Pulmonary artery endothelial cell (primary cell): ENCODE results near the gene CD160. TPM values are rescaled to one million over a fixed set of nuclear protein-coding genes. Genes with fewer than 3 reads are reported as not detected.
"Not testable (repeated sequence)": the region's sequence is repeated elsewhere in the genome, so short reads cannot be mapped to it uniquely, and the experiment has no call there.

Source experiments
- DNase-seq: peaks from one replicate; pipeline ENCODE4 v3.0.0-alpha.2; 2011; ENCODE audit warnings: low read depth, low spot score
- total RNA-seq: library from RNA; depleted of rRNA; stranded (reverse); fragments of >200 nt; gene quantifications from 2 replicates; pipeline ENCODE4 v1.2.3, GENCODE V29; 2014

The CD160 gene
- total RNA-seq, 1 donor from 2014 or later: not detected

DNA sequence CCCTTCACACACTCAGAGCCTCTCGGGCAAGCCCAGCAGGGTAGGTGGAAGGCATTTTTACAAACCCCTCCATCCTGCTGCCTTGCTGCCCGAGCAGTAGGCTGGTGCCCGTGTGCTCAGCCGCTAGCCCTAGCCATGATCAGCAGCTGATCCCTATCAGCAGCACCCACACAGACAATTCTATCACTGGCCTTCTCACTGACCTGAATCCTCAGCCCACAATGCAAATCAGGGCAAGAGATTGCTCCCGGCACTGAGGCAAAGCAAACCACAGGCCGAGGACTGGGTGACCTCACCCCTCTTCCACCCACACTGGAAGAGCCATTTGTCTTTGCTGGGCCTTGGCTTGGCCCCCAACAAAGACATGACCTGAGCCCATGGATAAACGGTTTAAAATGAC is 11.2 kb upstream of the CD160 start:
- no peak for DNase-seq

DNA sequence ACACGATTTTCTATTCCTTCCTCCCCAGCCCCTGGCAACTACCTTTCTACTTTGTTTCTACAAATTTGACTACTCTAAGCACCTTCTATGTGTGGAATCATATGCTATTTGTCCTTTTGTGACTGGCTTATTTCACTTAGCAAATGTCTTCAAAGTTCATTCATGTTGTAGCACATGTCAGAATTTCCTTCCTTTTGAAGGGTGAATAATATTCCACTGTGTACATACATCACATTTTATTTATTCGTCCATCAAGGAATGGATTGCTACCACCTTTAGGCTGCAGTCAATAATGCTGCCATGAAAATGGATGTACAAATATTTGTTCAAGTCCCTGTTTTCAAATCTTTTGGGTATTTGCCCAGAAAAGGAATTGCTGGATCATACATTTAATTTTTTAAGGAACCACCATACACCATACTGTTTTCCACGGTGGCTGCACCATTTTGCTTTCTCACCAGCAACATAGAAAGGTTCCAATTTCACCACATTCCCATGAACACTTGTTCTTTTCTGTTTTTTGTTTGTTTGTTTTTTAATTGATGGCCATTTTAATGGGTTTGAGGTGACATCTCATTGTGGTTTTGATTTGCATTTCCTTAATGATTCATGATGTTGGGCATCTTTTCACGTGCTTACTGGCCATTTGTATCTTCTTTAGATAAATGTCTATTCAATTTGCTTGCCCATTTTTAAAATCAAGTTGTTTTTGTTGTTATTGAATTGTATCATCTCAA is 8.8 kb upstream of the CD160 start:
- no peak for DNase-seq

DNA sequence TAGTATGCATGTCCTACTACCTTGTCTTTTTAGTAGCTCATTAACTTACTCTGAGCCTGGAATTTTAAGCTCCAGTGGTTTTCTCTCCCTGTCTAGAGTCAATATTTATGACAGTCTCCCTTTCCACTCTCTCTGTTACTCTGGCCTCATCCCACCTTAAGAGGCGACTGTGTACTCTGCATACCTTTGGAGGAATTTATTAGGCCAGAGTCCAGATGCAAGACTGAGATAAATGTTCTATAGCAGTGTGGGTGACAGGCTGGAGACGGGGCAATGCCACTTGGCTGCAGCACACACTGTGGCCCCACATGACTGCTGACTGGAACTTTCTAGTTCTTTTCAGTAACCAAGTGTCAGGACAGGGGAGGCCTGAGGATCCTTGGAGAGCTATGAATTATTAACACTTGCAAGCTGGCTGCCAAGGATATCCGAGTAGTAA is 8.1 kb upstream of the CD160 start:
- DNase-seq: no peak

DNA sequence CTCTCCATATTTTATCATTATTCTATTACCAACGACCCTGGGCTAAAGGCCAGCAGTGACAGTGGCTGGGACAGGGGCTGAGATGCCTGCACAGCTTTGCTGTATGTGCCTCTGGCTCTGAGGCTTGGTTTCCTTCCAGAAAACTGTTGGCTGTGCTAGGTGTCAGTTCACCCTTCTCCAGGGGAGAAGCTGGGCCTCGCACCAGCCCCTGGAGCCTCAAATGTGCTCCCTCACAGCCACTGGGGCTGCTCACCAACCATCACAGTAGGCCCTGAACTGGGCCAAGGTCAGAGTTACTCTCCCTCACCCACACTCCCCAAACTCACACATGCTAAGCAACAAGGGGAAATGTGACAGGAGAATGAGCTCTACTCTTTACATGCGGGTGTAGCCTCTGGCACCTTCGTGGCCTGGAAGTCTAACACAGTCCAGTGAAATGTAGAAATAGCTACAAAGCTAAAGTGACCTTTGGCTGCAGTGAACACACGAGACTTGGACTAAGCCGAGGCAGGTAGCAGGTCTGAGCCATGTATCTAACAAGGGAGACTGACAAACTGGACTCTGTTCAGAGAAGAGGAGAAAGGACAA is 4.7 kb upstream of the CD160 start:
- no peak for DNase-seq

DNA sequence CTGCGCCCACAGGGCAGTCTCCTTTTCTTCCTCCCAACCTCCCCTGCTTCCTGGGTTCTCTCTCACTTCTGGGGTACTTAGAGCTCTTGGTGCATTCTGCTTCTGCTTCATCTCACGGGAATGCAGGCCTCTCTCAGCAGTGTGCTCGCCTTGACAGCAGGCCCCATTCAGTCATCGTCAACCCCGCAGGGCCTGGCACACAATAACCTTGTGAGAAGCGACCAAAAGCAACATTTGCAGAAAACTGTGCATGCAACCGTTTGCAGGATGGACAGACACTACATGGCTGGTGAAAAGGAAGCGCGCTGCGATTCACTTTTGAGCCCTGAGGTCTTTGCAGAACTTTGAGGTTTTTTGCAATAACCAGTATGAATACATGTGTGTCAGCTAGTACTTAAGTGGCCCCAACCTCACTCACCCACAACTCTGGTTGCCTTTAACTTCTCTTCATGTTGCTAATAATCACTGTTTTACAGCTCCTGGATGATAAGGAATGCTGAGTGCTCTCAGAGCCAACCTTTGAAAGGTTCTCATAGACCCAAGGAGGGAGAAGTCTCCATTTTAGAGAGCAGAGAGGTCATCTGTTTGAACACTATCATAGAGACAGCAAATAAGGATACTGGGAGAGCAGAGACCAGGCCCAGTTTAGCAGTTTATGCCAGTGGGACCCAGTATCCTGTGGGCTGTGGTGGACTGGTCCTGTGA is 2.5 kb upstream of the CD160 start:
- no peak for DNase-seq

DNA sequence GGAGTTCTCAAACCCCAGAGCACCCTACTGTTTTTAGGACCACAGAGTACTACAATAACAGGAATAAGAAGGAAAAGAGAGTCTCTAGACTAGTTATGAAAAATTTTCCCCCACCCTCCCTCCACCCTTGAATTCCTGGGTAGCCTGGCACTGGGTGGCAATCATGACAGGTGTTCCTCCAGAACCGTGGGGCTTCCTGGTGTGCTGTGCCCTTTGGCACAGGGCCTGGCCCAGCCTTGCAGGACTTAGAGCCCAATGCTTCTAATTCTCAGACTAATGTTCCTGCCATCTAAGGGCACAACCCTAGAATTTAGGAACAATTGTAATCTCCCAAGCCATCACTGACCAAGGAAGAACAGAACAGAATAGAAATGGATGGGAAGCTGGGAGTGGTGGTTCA is 1.5 kb upstream of the CD160 start:
- DNase-seq: no peak

DNA sequence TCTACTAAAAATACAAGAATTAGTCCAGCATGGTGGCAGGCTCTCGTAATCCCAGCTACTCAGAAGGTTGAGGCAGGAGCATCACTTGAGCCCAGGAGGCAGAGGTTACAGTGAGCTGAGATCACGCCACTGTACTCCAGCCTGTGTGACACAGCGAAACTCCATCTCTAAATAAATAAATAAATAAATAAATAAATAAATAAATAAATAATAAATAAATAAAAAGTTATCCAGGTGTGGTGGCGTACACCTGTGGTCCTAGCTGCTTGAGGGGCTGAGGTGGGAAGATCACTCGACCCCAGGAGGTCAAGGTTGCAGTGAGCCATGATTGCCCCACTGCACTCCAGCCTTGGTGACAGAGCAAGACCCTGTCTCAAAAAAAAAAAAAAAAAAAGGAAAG is 834 bp upstream of the CD160 start:
- not testable (repeated sequence) for DNase-seq

DNA sequence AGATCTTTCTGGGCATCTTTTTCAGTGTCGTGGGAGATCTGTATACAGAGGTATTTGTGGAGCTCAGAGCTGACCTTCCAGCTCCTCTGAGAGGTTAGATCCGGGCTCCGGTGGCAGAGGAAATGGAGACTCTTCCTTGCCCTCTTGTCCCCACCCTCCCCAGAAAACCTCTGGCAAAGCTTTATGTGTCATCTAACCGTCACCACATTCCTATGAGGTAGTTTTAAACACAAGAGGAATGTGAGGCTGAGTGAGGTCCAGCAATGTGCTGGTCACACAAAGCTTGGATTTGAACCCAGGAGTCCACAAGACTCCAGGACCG is 1.2 kb downstream of the CD160 start:
- no peak for DNase-seq

DNA sequence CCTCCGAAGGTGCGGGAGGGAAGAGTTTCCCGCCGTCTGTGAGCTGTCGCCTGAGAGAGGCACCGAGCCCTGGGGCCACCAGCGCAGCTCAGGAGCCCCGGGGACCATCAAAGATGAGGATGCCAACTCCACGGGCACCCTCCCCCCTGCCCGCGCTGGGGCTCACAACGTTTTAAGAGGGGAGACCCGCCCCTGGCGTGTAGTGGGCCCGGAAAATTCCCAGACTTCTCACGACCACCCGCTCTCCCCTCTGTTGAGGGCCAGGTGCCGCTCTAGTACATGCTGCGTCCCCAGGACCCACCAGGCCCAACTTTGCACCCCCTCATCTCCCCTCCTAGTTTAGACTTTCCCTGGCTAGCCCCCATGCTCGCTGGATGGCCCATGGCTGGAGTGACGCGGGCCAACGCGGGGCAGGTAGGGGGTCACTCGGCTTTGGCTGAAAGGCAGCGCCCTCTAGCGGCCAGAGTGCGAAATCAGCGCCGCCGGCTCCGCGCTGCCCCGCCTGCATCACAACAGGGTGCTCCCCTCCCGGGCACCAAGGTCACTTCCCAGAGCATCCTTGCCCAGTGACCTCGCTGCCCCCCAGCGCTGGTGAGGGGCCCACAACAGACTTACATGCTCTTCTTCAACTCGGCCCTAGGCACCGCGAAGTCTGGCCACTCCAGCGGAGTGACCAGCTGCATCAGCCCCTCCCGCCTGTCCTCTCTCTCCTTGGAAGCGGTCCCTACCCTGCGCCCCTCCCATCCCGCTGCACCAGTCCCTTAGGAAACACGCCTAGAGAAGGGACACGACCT is 1.8 kb downstream of the CD160 start:
- DNase-seq: no peak

DNA sequence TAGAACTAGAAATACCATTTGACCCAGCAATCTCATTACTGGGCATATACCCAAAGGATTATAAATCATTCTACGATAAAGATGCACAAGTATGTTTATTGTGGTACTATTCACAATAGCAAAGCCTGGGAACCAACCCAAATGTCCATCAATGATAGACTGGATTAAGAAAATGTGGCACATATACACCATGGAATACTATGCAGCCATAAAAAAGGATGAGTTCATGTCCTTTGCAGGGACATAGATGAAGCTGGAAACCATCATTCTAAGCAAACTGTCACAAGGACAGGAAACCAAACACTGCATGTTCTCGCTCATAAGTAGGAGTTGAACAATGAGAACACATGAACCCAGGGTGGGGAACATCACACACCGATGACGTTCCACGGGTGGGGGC is 6.9 kb downstream of the CD160 start:
- not testable (repeated sequence) for DNase-seq

DNA sequence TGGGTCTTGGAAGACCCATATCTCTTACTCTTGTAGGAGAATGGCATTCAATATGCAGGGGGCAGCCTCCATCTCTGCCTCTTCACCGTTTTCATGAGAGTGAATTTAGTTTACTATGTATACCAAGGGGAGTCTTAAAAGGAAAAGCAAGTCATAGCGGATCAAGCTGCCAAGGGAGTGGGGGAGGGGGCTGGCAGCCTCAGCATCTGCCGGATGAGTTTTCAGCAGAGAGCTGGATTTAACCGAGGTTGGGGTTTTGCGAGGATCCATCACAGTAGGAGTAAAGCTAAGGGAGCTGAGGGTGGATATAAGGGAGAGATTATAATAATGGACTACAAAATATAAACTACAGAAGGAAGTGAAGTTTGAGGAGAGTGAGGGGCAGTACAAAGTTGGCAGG is 9.9 kb downstream of the CD160 start:
- no peak for DNase-seq

DNA sequence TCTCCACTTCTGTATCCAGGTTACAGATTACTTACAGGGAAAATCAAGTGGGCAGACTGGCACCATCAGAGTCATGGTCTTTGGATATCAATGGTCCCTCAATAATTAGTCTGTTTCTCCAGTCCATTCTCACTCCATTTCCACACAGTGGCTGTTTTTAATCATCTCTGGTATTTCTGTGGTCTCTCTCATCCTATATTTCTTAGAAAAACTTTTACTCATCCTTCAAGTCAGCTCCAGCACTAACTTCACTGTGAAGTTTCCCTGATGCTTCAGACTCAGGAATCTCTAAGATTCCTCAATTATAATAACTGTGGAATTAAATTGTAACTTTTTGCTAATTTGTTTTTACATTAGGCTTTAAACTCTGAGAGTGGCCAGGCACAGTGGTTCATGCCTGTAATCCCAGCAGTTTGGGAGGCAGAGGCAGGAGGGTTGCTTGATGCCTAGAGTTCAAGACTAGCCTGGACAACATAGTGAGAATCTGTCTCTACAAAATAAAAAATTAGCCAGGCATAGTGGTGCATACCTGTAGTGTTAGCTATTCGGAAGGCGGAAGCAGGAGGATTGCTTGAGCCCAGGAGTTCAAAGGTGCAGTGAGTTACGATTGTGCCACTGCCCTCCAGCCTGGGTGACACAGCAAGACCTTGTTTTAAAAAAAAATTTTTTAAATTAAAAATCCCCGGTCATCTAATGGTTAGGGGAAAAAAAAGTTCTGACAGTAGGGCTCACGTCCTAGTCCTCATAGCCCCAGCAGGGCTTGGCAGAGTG is 10.6 kb downstream of the CD160 start:
- no peak for DNase-seq

DNA sequence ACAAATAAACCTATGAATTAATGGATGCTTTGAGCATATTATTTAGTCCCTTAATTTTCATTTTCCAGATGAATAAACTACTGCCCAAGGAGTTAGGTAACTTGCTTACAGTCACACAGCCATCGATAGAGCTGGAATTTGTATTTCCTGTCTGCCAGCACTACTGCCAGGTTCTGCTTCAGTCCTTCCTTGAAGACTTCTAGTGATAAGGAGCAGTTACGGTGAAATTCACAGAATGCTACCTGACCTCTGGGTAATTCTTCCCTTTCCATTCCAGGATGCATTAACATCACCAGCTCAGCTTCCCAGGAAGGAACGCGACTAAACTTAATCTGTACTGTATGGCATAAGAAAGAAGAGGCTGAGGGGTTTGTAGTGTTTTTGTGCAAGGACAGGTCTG is 11.2 kb downstream of the CD160 start:
- no peak for DNase-seq

DNA sequence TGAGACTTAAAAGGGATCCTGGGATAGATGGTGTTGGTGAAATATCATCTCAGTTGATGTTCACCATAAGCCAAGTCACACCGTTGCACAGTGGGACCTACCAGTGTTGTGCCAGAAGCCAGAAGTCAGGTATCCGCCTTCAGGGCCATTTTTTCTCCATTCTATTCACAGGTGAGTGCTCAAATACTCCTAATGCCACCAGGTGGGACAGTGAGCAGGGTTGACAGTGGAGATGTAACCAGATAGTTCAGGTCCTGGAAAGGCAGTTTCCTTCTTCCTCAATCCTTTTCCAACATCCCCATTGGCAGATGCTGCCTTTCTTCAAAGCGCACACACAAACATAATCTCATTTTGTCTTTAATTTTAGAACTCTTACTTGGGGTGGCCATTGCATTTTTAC is 11.6 kb downstream of the CD160 start:
- no peak for DNase-seq

DNA sequence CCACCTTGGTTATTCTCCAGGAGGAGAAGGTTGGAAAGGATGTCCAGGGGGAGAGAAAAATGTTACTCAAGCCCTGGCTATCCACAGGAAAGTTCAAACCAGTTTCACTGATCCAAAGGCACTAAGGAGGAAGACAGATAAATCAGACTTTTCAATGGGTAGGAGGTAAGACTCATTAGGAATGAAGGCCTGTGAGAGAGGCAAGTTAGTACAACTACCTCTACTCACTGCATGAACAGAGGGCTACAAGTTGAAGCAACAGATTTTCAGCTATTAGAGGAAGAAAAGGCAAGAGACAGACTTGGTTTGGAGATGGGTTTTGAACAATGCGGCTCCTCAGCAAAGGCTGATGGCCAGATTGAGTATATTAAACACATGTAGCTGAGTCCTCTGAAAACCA is 16.9 kb downstream of the CD160 start:
- DNase-seq: no peak

DNA sequence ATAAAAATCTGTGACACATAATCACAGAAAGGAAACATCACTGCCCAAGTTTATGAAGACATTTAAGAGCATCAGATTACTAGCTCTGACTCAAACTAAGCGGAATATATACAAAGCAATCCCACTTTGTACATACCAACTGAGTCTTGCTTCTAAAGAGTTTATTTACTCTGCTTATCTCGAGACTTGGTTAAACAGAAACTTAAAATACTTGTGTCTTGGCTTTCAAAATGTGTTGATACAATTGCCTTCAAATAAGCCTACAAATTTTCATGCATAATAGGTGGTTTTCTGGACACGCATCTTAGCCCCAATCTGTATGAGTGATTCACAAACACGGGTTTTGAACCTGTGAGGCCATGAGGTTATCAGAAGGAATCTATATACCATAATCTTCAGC is 21.0 kb downstream of the CD160 start:
- DNase-seq: no peak

DNA sequence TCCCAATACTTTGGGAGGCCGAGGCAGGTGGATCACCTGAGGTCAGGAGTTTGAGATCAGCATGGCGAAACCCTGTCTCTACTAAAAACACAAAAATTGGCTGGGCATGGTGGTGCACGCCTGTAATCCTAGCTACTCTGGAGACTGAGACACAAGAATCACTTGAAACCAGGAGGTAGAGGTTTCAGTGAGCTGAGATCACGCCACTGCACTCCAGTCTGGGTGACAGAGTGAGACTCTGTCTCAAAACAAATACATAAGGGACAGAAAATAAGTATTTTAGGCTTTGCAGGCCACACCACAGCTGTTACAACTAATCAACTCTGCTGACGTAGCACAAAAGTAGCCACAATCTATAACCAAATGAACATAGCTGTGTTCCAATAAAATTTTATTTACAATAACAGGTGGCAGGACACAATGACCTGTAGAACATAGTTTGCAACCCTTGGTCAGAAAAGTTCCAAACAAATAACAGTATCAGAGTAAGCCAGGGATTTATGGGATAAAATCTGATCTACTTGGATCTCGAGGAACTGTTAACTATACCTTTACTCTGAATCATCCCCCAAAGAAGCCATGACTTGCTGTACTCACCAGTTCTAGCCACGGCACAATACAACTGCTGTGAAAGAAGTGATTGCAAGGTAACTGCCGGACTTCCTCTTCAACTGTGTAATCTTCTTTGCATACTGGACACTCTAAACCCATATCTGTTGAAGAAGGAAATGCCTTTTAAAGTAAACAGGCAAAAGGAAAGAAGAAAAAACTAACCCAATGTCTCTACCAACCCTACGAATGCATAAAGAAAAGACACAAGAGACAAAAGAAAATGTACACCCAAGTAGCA is 28.3 kb downstream of the CD160 start:
- no peak for DNase-seq

DNA sequence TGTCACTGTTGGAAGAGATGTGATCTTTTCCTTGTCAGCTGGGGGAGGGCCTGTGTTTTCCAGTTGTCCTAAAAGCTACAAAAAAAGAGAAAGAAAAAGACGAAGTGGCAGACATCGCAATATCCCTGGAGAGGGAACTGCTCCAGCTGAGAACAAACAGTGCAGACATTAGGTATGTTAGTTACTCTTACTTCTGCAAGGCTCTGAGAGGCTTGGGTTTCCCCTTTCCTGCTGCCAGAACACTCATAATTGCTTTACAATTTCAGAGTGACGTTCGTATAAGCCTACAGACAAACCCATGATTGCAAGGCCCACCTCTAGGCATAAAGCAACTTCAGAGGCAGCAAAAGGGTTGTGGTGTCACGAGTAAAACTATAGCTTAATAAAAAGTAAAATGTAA is 31.1 kb downstream of the CD160 start:
- no peak for DNase-seq

DNA sequence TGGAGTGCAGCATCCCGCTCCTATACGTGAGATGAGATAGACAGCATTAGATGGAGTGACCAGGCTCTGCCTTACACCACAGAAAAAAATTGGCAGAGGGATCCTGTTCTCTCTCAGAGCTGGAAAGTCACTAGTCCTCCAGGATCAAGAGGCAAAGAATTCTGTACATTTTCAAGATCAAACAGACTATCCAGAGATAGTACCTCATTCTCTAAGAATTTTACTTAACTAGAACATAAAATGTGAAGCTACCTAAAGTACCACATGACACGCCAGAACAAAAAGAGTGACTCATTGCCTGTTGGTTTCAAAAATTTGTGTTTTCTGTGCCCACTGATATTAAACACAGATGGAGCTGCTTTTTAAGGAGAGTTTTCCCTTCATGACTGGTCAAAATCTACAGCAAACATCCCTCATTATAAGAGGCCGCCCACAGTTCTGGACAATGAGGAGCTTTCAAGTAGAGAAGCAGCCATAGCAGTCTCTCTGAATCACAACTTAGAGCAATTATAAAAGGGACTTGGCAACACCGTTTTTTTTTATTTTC is 32.3 kb downstream of the CD160 start:
- no peak for DNase-seq

DNA sequence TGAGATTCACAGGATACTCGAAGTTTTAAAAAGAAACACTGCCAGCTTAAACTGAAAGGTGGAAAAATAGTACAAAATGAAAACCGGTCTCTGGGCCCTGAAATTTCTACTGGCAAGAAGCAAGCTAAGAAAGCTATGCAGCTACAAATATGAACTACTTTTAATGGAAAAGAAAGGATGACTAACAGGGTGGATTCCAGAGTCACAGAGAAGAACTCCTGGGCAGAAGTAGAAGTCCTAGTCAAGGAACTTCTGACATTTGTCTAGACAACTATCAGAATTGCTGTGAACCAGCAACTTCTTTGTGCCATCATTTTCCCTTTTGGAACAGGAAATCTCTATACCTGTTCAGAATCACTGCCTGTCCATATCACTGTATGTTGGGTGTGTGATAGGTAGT is 38.1 kb downstream of the CD160 start:
- no peak for DNase-seq
